Embryonic facial prominence (tissue), 1 donor: ENCODE results near the gene TIAM1.

ENCODE experiments used
- DNase-seq: peaks from one replicate; pipeline ENCODE4 v3.0.0-alpha.2; 2016; ENCODE audit errors: extremely low spot score

TIAM1 gene

DNA sequence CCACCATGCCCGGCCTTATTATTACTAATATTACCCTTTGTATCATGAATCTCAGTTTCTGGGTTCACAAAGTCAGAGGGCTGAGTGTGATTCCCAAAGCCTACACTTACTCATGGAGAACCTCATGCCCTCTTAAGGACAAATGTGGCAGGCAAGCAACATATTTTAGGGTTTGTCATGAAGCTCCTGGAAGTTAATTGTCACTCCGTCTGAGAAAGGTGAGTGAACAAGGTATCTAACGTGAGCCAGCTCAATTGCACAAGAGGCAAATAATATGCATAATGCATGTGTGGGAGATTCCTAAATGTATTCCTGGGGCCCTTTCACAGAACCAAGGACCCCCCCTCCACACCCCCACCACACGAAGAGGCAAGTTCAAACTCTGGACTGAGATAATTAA is 10.1 kb upstream of the TIAM1 start:
- DNase-seq: no peak

DNA sequence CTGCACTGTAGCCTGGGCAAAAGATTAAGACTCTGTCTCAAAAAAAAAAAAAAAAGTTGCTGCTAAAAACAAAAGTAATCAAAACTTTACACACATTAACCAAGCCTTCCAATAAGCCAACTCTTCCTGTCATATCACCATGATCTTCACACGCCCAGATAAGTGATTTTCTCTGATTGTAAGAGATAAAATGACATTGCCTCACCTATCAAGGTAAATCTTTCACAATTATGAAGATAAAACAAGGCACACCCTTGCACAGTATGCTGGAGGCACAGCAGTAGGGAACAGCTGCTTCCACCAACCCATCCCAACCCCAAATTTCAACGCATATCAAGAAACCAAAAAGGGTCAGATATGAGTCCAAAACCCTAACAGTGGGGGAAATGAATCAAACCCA is 8.8 kb upstream of the TIAM1 start:
- DNase-seq: no peak

DNA sequence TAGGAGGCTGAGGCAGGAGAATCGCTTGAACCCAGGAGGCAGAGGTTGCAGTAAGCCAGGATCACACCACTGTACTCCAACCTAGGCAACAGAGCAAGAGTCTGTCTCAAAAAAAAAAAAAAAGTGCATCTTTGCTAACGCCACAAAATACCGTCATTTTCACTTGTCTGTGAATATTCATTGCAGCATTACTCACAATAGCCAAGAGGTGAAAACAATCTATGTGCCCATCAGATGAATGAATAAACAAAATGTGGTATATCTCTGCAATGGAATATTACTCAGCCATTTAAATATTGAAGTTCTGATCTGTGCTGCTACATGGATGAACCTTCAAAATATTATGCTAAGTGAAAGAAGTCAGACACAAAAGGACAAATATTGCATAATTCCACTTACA is 7.9 kb upstream of the TIAM1 start:
- DNase-seq: no peak

DNA sequence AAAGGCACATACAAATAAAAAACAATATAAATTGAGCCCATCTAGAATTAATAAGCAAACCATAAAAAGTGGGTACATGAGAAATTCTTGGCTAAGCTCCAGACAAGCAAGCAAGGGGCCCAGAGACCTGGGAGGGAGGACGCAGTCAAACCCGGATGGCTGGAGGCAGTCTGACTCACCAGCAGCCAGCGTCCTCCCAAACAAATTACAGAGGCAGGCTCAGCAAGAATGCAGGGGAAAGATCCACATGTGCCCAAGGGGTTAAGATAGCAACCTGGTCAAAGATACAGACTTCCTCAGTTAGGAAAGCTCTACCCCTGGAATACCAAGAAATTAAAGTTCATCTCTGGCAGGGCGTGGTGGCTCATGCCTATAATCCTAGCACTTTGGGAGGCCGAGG is 7.4 kb upstream of the TIAM1 start:
- no peak for DNase-seq

DNA sequence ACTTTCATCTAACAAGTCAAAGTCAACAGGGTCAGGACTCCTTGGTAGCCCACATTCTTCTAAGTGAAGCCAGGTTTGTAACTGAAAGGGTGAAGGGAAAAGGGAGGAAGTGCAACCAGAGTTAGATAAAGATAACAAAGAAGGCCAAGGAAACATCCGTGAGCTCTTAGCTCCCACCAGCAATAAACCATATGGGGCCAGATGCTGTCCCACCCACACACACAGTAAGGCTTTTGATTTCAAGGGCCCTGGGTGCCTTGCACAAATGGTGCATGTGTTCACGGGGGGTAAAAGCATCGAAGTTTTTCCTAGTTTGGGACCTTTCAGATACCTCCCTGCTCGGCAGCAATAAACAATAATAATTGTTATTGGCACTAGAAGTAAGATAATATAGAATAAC is 5.1 kb upstream of the TIAM1 start:
- no peak for DNase-seq

DNA sequence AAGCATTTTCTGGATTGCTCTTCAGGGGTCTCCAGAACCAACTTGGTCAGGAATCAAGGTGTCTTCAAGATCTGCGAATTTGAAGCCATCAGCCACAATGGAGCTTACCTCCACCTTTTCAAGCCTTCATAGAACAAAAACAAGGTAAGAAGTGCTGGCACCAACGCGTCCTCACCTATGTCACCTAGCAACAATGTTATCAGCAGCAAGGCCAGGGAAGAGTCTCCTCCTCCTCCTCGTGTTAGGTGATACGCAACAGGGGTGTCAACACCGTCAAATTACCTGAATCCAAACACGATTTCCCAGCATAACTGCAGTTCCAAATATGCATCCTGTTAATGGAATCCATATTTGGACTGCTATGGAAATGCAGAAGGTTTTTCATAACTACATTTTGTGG is 4.1 kb upstream of the TIAM1 start:
- DNase-seq: no peak

DNA sequence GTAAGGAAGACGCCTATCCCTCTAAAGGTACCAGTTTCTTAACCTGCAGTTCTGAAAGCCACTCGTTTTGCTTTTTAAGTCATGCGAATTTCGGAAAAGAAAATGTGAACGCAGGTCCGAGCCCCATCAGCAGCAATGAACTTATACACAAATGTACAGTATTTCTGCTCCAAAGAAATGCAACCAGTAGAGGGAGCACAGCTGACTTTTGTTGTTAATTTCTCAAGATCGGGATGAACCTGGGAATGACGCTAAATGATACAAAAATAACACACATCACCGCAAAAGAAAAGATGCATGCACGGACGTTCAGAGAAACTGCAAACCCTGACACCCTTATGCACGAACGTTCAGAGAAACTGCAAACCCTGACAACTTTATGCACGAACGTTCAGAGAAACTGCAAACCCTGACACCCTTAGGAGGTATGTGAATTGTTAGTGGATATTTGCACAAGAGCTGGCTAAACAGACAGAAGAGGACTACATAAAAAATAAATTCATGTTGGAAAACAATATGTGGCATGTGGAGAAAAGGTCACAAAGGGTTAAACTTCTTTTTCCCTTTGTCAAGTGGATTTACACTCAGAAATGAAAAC is 3.5 kb upstream of the TIAM1 start:
- no peak for DNase-seq

DNA sequence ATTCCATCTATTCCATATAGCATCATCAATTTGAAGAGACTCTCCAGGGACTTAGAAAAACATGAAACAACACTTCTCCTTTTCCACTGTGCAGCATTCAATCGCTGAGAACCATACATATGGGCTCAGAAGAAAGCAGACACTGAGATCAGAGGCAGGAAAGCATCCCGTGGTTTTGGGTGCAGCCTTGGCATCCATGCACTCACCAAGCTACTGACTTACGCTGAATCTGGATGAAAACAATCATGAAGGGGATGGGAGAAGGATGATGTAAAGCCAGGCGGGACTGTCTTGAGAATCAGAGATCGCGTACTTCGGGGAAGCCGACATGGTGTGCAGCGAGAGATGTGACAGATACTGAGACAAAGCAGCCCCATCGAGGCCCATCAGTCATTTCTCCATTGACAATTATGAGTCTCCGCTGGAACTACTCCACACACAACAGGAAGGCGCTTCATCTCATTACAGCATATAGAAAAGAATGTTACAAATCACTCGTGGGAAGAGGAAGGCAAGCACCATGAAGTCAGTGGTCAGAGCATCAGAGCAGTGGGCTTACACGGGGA is 2.3 kb upstream of the TIAM1 start:
- DNase-seq: no peak

DNA sequence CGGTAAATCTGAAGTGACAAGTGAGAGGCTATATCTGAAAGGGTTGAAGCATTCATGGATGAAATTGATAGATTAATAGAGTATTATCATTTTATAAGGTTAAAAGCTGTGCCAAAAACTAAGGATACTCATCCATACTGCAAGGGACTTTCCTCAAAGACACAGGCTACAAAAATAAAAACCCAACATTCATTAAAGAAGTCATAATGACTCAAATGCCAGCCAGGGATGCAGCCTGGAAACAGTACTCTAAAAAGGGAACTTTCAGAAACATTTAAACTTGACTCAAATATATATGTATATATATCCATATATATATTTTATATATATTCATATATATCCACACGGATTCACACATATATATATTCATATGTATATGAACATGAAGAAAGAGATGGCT is 1.1 kb upstream of the TIAM1 start:
- DNase-seq: no peak

DNA sequence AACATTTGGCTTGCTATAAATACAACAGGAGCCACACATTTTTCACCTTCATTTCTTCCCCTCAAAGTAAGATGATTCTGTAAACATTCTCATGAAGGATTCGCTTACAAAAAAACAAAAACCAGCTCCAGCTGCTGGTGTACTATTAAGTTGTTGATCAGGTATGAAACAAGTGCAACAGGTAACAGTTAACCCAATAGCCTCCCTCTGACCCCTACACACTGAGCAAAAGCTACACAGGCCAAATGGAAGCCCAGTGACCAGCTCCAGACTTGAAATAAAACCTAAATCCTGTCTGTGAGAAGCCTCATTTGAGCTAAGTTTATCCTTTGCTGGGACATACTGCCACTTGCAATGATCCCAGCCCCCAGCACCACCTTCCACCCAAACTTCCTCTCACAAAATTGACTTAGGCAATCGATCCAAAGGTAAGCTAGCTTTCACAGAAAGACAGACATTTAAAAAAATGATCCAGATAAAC is 991 bp downstream of the TIAM1 start:
- DNase-seq: no peak

DNA sequence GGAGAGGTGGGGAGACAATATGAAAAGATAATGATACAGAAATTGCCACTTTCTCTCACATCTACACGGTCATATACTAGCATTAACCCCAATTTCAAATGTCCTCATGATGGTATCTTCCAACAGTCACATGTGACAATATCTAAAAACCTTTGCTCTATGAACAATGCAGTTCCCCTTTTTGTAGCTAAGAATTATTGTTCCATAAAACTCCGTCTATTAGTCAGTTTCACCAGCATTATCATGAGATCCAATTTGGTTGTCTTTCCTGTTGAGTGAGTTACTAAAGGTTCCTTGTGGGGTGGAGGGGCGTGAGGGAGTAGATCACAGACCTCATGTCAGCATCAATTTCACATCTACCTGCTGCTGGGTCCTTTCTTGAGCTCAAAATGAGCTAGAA is 1.7 kb downstream of the TIAM1 start:
- no peak for DNase-seq

DNA sequence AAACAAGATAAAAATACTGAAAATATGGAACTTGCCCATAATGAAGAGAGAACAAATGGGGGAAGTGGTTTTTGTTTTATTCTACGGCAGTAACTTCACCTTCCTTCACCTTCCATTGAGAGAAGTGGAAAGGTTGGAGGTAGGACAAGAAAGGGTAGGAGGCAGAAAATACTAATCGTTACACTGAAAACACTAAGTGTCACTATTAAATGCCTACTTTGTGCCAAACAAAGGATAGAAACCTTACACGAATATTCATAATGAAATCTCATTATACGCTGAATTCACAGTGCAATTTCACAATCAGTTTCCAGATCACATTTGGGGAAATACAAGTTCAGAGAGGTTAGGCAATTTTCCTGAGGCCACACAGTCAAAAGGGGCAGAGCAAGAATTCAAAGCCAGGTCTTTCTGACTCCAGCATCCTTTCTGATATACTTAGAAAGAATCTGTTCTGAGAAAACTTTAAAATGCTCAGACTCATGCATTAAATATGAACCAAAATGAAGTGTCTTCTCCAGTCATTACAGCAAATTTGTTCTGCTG is 3.0 kb downstream of the TIAM1 start:
- no peak for DNase-seq

DNA sequence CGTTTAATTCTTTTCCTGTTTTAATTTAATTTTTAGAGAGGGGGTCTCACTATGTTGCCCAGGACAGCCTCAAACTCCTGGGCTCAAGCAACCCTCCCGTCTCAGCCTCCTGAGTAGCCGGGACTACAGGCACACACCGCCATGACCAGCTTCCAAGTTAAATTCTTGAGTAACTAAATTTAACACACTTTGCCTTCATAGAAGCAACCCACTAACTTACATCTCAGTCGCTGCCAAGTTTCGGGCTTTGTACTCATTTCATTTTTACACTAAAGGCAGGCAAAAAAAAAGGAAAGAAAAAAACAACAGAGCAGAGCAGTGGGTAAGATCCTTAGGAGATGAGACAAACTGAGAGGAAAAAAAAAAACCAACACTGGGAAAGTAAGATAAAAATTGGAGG is 3.5 kb downstream of the TIAM1 start:
- DNase-seq: no peak

DNA sequence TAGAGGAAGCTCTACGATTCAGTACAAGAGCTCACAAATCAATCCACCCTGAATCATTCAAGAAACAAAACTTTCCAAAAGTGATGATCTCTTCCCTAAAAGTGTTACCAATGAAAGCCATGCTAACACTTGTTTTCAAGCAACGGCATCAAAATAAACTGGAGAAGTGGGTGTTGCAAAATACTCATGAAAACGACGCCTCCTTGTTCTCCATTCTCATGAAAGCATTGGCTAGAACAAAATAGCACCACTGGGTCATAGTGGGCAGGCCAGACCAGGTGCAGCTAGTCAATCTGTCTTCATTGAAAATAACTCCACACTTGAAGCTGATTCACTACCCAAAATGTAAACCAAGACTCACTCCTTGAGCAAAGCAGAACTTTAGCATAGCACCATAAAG is 4.3 kb downstream of the TIAM1 start:
- no peak for DNase-seq

DNA sequence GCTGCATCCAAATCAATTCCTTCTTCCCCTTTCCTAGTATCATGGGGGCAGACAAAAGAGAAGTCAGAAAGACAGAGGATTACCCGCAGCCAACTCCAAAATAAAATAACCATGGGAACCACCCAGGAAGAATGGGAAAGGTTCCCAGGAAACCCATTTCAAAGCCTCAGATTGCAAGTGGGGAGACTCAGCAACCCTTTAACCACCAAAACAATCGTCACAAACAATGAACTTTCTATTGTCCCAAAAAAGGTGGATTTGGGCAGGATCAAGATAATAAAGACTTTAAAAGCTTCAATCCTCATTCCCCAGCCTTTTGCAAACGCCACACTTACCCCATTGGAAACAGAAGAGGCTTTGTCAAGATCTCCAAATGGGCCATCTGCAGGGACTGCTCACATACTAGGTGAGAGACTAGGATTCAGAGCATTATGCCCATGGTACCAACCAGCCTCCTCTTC is 5.1 kb downstream of the TIAM1 start:
- no peak for DNase-seq

DNA sequence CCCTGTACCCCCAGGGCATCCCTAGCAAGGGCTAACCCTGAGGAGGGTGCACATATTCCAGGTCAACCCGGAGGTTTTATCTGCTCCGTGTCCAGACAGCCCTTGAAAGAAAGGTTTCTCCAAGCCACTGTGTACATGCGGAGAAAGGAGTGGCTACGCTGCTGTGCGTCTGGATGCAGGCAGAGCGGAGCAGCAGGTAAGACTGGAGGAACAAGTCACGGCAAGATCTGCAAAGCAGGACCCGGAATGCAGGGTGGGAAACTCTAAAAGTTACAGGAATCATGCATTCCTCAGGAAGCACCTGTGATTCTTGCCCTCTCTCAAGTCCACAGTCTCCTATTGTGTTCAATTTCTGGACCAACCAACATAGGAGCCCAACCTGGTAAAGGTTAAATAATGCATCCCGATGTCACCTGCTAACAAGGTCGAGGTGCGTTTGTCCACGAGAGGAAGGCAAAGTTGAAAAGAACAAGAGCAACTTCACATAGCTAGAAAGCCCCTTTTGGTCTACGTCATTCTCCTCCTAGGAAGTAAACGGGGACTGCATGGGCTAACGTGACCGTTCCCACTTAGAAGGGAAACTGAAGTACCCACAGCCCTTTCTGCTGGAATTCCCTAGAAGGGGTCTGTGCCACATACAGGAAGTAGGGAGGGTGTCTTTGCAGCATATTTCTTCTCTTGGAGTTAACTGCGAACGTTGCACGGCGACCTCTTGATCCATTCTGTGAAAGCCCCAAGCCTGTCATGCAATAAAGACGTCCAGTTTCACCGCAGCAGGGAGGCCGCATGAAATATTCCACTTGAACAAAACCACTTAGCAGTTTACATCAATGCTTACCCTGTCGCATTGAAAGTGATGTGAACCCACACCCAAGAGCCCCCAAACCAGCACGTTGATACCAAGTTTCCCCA is 5.8 kb downstream of the TIAM1 start:
- DNase-seq: no peak

DNA sequence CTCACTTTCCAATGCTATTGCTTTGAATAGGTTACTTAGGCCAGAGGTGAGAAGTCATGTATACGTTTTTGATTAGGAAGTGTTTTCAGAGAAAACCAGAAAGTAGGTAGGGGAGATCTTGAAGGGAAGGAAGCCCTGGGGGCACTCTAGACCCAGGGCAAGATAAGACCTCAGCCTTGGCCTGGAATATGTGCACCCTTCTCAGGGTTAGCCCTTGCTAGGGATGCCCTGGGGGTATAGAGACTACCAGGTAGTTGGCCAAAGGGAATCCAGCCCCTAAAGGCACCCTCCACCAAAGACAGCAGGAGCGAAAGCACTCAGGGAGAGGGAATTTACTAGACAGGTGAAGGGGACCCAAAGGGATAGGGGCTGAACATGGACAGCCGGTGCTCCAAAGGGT is 7.0 kb downstream of the TIAM1 start:
- DNase-seq: no peak

DNA sequence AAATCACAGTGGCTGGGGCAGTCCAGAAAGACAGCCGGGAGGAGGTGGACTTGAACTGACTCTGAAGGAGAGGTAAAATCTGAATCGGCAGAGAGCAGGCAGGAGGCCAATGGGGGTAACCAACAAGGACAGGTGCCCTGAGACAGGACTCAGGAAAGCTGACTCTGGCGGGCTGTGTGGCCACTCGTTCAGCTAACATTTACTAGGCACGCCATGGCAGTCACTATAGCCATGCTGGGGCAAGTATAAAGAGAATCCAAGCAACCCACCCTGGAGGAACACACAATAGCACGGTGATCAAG is 7.4 kb downstream of the TIAM1 start:
- no peak for DNase-seq

DNA sequence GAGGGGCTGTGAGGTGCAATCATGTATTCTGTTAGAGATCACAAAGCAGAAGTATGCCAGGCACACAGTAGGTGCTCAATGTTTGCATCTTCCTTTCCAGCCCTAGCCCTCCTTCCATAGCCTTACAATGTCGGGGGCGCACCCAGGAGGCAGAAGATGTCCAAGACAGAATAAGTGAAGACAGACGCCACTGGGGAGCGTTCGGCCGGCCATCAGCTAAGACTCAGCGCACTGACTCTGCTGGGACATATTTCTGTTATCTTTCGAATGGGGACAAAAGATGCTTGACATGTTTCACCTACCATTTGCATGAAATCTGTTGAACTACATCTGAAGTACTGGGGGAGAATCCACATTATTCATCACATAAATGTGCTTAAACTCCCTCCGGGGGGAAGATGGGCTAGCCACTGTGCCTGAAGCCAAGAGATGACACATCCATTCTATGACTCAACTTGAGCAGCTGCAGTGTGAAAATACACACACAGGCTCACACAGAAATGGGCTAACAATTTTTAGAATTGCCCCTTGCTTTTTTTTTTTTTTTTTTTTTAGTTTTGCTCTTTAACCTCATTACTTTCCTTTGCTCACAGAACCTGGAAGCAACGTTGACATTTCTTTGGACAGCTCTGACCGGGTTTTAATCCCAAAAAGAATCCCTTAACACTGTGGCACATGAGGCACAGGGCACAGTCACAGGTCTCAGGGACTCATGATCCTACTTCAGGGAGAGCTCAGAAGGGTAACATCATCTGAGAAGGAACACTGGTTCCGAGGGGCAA is 7.9 kb downstream of the TIAM1 start:
- no peak for DNase-seq

DNA sequence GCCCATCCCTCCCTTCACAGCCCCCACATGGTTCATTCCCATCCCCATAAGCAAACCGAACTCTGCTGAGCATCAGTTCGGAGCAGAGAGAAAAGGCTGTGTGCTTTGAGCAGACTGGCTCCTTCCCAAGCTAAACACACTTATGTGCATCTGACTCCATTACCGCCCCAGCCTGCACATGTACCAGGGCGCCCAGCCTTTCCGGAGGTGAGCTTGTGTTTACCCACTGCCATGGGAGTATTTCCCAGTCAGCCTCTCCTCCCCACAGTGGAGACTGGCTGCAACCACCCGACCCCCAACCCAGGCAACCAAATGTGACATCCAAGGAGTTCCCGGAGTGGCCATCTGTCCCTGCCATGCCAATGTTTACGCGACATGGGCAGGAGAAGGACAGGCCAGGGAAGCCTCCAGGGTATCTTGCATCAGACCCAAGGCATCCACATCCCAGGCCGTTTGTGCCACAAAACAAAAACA is 9.4 kb downstream of the TIAM1 start:
- no peak for DNase-seq

DNA sequence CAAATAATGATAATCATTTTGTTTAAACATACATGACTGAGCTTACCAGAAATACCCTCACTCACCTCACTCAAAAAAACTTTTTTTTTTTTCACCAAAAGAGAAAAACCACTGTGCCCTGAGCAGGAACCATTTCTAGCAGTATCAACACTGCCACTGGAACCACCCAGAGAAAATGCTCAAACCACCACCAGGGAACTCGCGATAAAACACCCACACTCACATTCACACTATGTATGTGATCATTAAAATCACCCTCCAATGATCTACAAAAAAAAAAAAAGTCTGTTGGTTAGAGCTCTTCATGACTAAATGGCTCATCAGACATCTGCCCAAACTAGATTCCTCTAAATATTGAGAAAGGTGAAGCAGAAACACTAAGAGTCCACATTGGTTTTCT is 11.5 kb downstream of the TIAM1 start:
- no peak for DNase-seq

DNA sequence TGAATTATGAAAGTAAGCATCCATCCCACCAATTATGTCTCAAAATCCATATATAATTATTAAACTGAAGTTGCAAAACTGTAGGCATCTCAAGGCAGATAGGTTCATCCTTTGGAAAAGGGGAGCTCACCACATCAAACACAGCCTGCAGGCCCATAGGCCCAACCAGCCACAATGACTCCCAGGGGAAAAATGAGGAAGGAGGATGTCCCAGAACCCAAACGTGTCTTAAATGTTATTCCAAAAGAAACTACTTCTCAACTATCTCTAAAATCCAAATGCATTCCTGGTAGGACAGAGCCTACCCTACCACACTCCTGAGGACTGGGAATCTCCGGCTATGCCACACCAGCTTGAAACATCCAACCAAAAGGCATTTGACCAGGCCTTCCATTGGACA is 12.8 kb downstream of the TIAM1 start:
- no peak for DNase-seq
